Right lobe of liver (tissue), 4 donors: ENCODE measurements around the gene GMPPB.
"Not testable (repeated sequence)": the region's sequence is repeated elsewhere in the genome, so short reads cannot be mapped to it uniquely, and the experiment has no call there.

ENCODE experiments used
- POLR2A ChIP-seq: fragments of 450-650 bp; IDR thresholded peaks from one replicate; pipeline ENCODE4 v1.6.1; 2017; ENCODE audit warnings: antibody characterized with exemption, mild to moderate bottlenecking
- TF ChIP-seq, protein P1 (sequence below), 4 donors: fragments of 200-600 bp in 3 of 4; fragments of 450-650 bp in 1 of 4; IDR thresholded peaks; one replicate each; pipeline versions ENCODE4 v1.5.1 to v1.8.0; 2016 to 2022; ENCODE audit warnings: antibody characterized with exemption in 4 of 4, mild to moderate bottlenecking in 2 of 4
- donor health status: DM: no; HTN: no; CAD: no.
- donor health status: DM: no; HTN: no; CAD: no.
- donor health status: DM: no; HTN: yes; CAD: no.

DNA sequence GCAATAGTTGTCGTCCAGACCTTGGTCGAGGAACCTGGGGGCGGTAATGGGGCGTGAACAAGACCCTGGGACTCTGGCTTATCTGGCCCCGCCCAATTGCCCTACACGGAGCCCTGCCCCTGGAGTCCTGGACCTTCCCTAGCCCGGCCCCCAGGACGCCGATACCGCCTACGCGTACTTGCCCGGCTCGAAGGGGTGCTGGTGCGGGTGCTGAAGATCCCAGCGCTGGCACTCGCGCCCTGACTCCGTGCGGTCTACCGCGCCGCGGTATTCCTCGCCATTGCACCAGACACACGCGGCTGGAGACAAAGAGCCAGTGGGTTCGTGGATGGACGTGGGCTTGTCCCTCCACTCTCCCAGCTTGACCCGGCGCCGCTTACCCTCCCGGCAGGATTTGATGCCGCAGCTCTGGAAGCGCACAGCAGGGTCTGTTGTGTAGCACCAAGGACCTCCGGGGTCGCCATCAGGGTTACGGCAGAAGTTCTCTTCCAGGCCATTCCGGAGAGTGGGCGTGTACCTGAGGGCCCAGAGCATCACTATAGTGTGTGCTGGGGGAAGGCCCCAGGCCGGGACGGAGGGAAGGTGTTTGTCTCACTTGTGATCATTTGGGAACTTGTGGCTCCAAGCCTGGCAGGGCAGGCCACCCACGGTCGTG is 36.9 kb downstream of the GMPPB start:
- TF ChIP-seq, protein P1, sequence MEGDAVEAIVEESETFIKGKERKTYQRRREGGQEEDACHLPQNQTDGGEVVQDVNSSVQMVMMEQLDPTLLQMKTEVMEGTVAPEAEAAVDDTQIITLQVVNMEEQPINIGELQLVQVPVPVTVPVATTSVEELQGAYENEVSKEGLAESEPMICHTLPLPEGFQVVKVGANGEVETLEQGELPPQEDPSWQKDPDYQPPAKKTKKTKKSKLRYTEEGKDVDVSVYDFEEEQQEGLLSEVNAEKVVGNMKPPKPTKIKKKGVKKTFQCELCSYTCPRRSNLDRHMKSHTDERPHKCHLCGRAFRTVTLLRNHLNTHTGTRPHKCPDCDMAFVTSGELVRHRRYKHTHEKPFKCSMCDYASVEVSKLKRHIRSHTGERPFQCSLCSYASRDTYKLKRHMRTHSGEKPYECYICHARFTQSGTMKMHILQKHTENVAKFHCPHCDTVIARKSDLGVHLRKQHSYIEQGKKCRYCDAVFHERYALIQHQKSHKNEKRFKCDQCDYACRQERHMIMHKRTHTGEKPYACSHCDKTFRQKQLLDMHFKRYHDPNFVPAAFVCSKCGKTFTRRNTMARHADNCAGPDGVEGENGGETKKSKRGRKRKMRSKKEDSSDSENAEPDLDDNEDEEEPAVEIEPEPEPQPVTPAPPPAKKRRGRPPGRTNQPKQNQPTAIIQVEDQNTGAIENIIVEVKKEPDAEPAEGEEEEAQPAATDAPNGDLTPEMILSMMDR (IDR thresholded peaks at IDR 0.05) = not testable (repeated sequence)
- TF ChIP-seq POLR2A = not testable (repeated sequence)
